ENCODE results near the gene RRAGD. TPM values are rescaled to one million over a fixed set of nuclear protein-coding genes. Genes with fewer than 3 reads are reported as not detected.

RRAGD gene
- total RNA-seq, 1 donor from 2014 or later: 7.9 TPM

GRCh38 chr6:89348372-89348771 is 63.7 kb downstream of the RRAGD start:
- DNase-seq (ENCODE audit: low spot score) (no peak), ATAC-seq (no peak)

- ATAC-seq (no peak), DNase-seq (ENCODE audit: low spot score) (no peak)
Observed at GRCh38 chr6:89347825-89348224, 64.2 kb downstream of the RRAGD start.

- no peak for DNase-seq (ENCODE audit: low spot score)
- ATAC-seq: no peak
Observed at GRCh38 chr6:89346433-89346832, 65.6 kb downstream of the RRAGD start.

GRCh38 chr6:89339565-89339964 is 72.5 kb downstream of the RRAGD start:
- ATAC-seq (no peak), DNase-seq (ENCODE audit: low spot score) (no peak)

- no peak for DNase-seq (ENCODE audit: low spot score)
- ATAC-seq: no peak
Observed at GRCh38 chr6:89335164-89335563, 76.9 kb downstream of the RRAGD start.

GRCh38 chr6:89330910-89331309 is 81.2 kb downstream of the RRAGD start:
- no peak for DNase-seq (ENCODE audit: low spot score)
- no peak for ATAC-seq

GRCh38 chr6:89328976-89329375 is 83.1 kb downstream of the RRAGD start:
- DNase-seq (ENCODE audit: low spot score) (no peak), ATAC-seq (no peak)

- no peak for DNase-seq (ENCODE audit: low spot score)
- peak; percentile 44 for ATAC-seq
Observed at GRCh38 chr6:89324304-89324703, 87.8 kb downstream of the RRAGD start.

GRCh38 chr6:89323511-89323971 is 88.5 kb downstream of the RRAGD start:
- DNase-seq (ENCODE audit: low spot score) (no peak), ATAC-seq (no peak)

GRCh38 chr6:89321131-89321970 is 90.7 kb downstream of the RRAGD start:
- DNase-seq (ENCODE audit: low spot score) (no peak), ATAC-seq (peak; percentile 34)

- no peak for ATAC-seq
- no peak for DNase-seq (ENCODE audit: low spot score)
Observed at GRCh38 chr6:89320012-89320559, 92.0 kb downstream of the RRAGD start.

GRCh38 chr6:89317067-89317466 is 95.0 kb downstream of the RRAGD start:
- no peak for ATAC-seq
- DNase-seq (ENCODE audit: low spot score): no peak

- no peak for ATAC-seq
- no peak for DNase-seq (ENCODE audit: low spot score)
Observed at GRCh38 chr6:89315249-89315885, 96.7 kb downstream of the RRAGD start, which contains the start of gene GABRR2. TSS of gene GABRR2 (minus strand) at chr6:89315299. CDS start at chr6:89315165, 134 bp downstream.

GRCh38 chr6:89314692-89315091 is 97.4 kb downstream of the RRAGD start:
- ATAC-seq (no peak), DNase-seq (ENCODE audit: low spot score) (no peak)

Other genes starting within 250 kb of the RRAGD start
- gene GABRR1, start 194.9 kb downstream of the RRAGD start, total RNA-seq: not detected
- 0.58 TPM for gene GABRR2, start 97.0 kb downstream of the RRAGD start, total RNA-seq
- 16.0 TPM for gene UBE2J1, start 59.6 kb downstream of the RRAGD start, total RNA-seq
- gene ANKRD6, start 20.9 kb upstream of the RRAGD start, total RNA-seq: 7.1 TPM
- gene LYRM2, start 226.5 kb upstream of the RRAGD start, total RNA-seq: 11.7 TPM